ENCODE results near the gene OR2H1. TPM values are rescaled to one million over a fixed set of nuclear protein-coding genes. Genes with fewer than 3 reads are reported as not detected.

OR2H1 gene
- total RNA-seq, result not detected in 2 replicates

GRCh38 chr6:29456971-29457370 is at the start of gene OR2H1, which contains the start of gene OR11A1:
Gene OR2H1, plus strand, starts transcription at chr6:29457155. Its CDS starts 4,615 bp downstream, at chr6:29461770.
Gene OR11A1, minus strand, starts transcription at chr6:29457071. Its CDS starts 29,430 bp downstream, at chr6:29427641.

GRCh38 chr6:29414588-29414987 is 42.4 kb upstream of the OR2H1 start, which contains the start of gene OR12D1:
Gene OR12D1, plus strand, starts transcription at chr6:29414928.

GRCh38 chr6:29439006-29439405 is 17.9 kb upstream of the OR2H1 start, which contains the start of gene OR10C1:
Gene OR10C1, plus strand, starts transcription at chr6:29439306. Its CDS starts 710 bp downstream, at chr6:29440016.

GRCh38 chr6:29487660-29488059 is 30.7 kb downstream of the OR2H1 start, which contains the start of gene MAS1L:
Gene MAS1L, minus strand, starts transcription at chr6:29487956. Its CDS starts 54 bp downstream, at chr6:29487902.

Other genes starting within 250 kb of the OR2H1 start
- gene OR14J1, start 155.5 kb upstream of the OR2H1 start, total RNA-seq, result not detected in 2 replicates
- gene OR5V1, start 88.3 kb upstream of the OR2H1 start, total RNA-seq, result not detected in 2 replicates
- not detected in 2 replicates for gene OR12D3, start 81.9 kb upstream of the OR2H1 start, total RNA-seq
- gene OR12D2, start 61.5 kb upstream of the OR2H1 start, total RNA-seq, result not detected in 2 replicates
- not detected in 2 replicates for gene OR12D1, start 42.2 kb upstream of the OR2H1 start, total RNA-seq
- gene OR10C1, start 17.8 kb upstream of the OR2H1 start, total RNA-seq, result not detected in 2 replicates
- gene OR11A1, start 84 bp upstream of the OR2H1 start, total RNA-seq, result not detected in 2 replicates
- gene MAS1L, start 30.8 kb downstream of the OR2H1 start, total RNA-seq, result not detected in 2 replicates
- 1.2 and 4.9 TPM in 2 replicates for gene UBD, start 102.6 kb downstream of the OR2H1 start, total RNA-seq
- gene OR2H2, start 128.0 kb downstream of the OR2H1 start, total RNA-seq, result not detected in 2 replicates
- 8.5 and 13.6 TPM in 2 replicates for gene GABBR1, start 176.0 kb downstream of the OR2H1 start, total RNA-seq
- gene MOG, start 199.9 kb downstream of the OR2H1 start, total RNA-seq, result not detected in 2 replicates
- 0.99 TPM in 1 of 2 replicates, not detected in the other for gene ZFP57, start 224.0 kb downstream of the OR2H1 start, total RNA-seq